ENCODE measurements around the gene PIGV. TPM values are rescaled to one million over a fixed set of nuclear protein-coding genes. Genes with fewer than 3 reads are reported as not detected.

The PIGV gene
- total RNA-seq, 1 donor from 2014 or later, result 7.9 TPM

- DNase-seq (ENCODE audit: low read depth), result peak; percentile 11
- Mint-ChIP-seq H3K27ac (ENCODE audit: unreplicated experiment) (peak within 1 kb of the TSS; percentile 87), H3K4me3 (ENCODE audit: unreplicated experiment) (peak within 1 kb of the TSS; percentile 92), H3K4me1 (ENCODE audit: low read depth, unreplicated experiment) (peaks cover 24% of the 10 kb centered on the region), H3K9me3 (ENCODE audit: unreplicated experiment) (peaks cover 4% of the 10 kb centered on the region), H3K27me3 (ENCODE audit: low read depth, unreplicated experiment) (no peaks in the 10 kb centered on the region), H3K36me3 (ENCODE audit: low read depth, unreplicated experiment) (peaks cover 6% of the 10 kb centered on the region)
- Histone ChIP-seq H3K79me2 (ENCODE audit: insufficient read depth, low read length) (peaks cover 45% of the 10 kb centered on the region), H3K9me3 (ENCODE audit: insufficient read depth, low read depth, low read length) (no peaks in the 10 kb centered on the region), H3K9ac (ENCODE audit: low read length) (peak within 1 kb of the TSS; percentile 84), H2AFZ (ENCODE audit: low read depth, low read length) (peak within 1 kb of the TSS; percentile 100), H3K4me2 (ENCODE audit: low read length) (peak within 1 kb of the TSS; percentile 100), H3K36me3 (ENCODE audit: insufficient read depth, low read length) (peaks cover 3% of the 10 kb centered on the region), H3K4me3 (ENCODE audit: insufficient read depth, low read depth, low read length) (peak within 1 kb of the TSS; percentile 78), H3K27ac (ENCODE audit: low read depth, low read length) (peak within 1 kb of the TSS; percentile 12), H3K27me3 (ENCODE audit: insufficient read depth, low read length) (no peaks in the 10 kb centered on the region), H3K4me1 (ENCODE audit: insufficient read depth, low read length) (peaks cover 6% of the 10 kb centered on the region), H4K20me1 (ENCODE audit: insufficient read depth, low read length) (peaks cover 42% of the 10 kb centered on the region)
- TF ChIP-seq EZH2 (IDR thresholded peaks at IDR 0.05; ENCODE audit: insufficient read depth, low read length) (no peak), CTCF (IDR thresholded peaks at IDR 0.05; ENCODE audit: insufficient read depth, low read depth, low read length) (no peak)
- FAIRE-seq, result no peak
Measured at GRCh38 chr1:26826261-26827105, 38.7 kb downstream of the PIGV start, which contains the start of gene ZDHHC18. TSS of gene ZDHHC18 (plus strand) at chr1:26826688. CDS start at chr1:26826805, 117 bp downstream.

- H4K20me1 ChIP-seq (ENCODE audit: insufficient read depth, low read length), result peaks cover 48% of the 10 kb centered on the region
- Mint-ChIP-seq H3K36me3 (ENCODE audit: low read depth, unreplicated experiment) (peaks cover 8% of the 10 kb centered on the region), H3K4me1 (ENCODE audit: low read depth, unreplicated experiment) (peaks cover 24% of the 10 kb centered on the region), H3K4me3 (ENCODE audit: unreplicated experiment) (peak overlapping the region; percentile 91), H3K9me3 (ENCODE audit: unreplicated experiment) (peaks cover 4% of the 10 kb centered on the region), H3K27ac (ENCODE audit: unreplicated experiment) (no peak overlapping the region), H3K27me3 (ENCODE audit: low read depth, unreplicated experiment) (no peaks in the 10 kb centered on the region)
- no peaks in the 10 kb centered on the region for H3K9me3 ChIP-seq (ENCODE audit: insufficient read depth, low read depth, low read length)
- no peak overlapping the region for H3K27ac ChIP-seq (ENCODE audit: low read depth, low read length)
- DNase-seq (ENCODE audit: low read depth), result no peak
- peak overlapping the region; percentile 64 for H3K4me3 ChIP-seq (ENCODE audit: insufficient read depth, low read depth, low read length)
- H3K36me3 ChIP-seq (ENCODE audit: insufficient read depth, low read length), result peaks cover 3% of the 10 kb centered on the region
- peak overlapping the region; percentile 100 for H3K4me2 ChIP-seq (ENCODE audit: low read length)
- H3K27me3 ChIP-seq (ENCODE audit: insufficient read depth, low read length), result no peaks in the 10 kb centered on the region
- H2AFZ ChIP-seq (ENCODE audit: low read depth, low read length), result no peak overlapping the region
- no peak for FAIRE-seq
- H3K4me1 ChIP-seq (ENCODE audit: insufficient read depth, low read length), result peaks cover 6% of the 10 kb centered on the region
- peak overlapping the region; percentile 84 for H3K9ac ChIP-seq (ENCODE audit: low read length)
- peaks cover 48% of the 10 kb centered on the region for H3K79me2 ChIP-seq (ENCODE audit: insufficient read depth, low read length)
- TF ChIP-seq EZH2 (IDR thresholded peaks at IDR 0.05; ENCODE audit: insufficient read depth, low read length) (no peak), CTCF (IDR thresholded peaks at IDR 0.05; ENCODE audit: insufficient read depth, low read depth, low read length) (no peak)
Measured at GRCh38 chr1:26827106-26827604, 39.4 kb downstream of the PIGV start.

Data from astrocyte (in vitro differentiated cells and primary cell).